KMS-11 (cell line): ENCODE measurements around the gene RAB11A.

ENCODE experiments used
- H2AFZ ChIP-seq: fragments of 200-600 bp; sonication (generic); 2 replicates; pipeline ENCODE4 v1.6.1; 2016; ENCODE audit warnings: antibody characterized with exemption, mixed run types, low read depth
- H3K27ac ChIP-seq: fragments of 200-600 bp; sonication (generic); 2 replicates; pipeline ENCODE4 v1.6.1; 2016; ENCODE audit warnings: mild to moderate bottlenecking, mixed run types
- H3K27me3 ChIP-seq: fragments of 200-600 bp; sonication (generic); 2 replicates; pipeline ENCODE4 v1.6.1; 2017; ENCODE audit warnings: mild to moderate bottlenecking, low read depth, mixed run types, moderate library complexity; ENCODE audit not compliant: insufficient read depth
- H3K36me3 ChIP-seq: fragments of 200-600 bp; sonication (generic); 2 replicates; pipeline ENCODE4 v1.6.1; 2017; ENCODE audit warnings: mild to moderate bottlenecking, mixed run types; ENCODE audit not compliant: insufficient read depth
- H3K4me1 ChIP-seq: fragments of 200-600 bp; sonication (generic); 2 replicates; pipeline ENCODE4 v1.6.1; 2016; ENCODE audit warnings: mild to moderate bottlenecking, low read depth, mixed run types; ENCODE audit not compliant: poor library complexity, severe bottlenecking
- H3K4me2 ChIP-seq: fragments of 200-600 bp; sonication (generic); 2 replicates; pipeline ENCODE4 v1.7.0; 2016; ENCODE audit warnings: mild to moderate bottlenecking, mixed run types
- H3K4me3 ChIP-seq: fragments of 200-600 bp; sonication (generic); IDR thresholded peaks from 2 replicates; pipeline ENCODE4 v1.6.1; 2017; ENCODE audit warnings: low read depth, low read length, mixed read lengths; ENCODE audit not compliant: insufficient read depth
- H3K79me2 ChIP-seq: fragments of 200-600 bp; sonication (generic); 2 replicates; pipeline ENCODE4 v1.6.1; 2016; ENCODE audit warnings: low read depth, mixed run types; ENCODE audit not compliant: insufficient read depth
- H3K9ac ChIP-seq: fragments of 200-600 bp; sonication (generic); 2 replicates; pipeline ENCODE4 v1.6.1; 2016; ENCODE audit warnings: mild to moderate bottlenecking, mixed run types
- H4K20me1 ChIP-seq: fragments of 200-600 bp; sonication (generic); 2 replicates; pipeline ENCODE4 v1.6.1; 2016; ENCODE audit warnings: mild to moderate bottlenecking, mixed run types; ENCODE audit not compliant: insufficient read depth
- CTCF ChIP-seq: fragments of 200-600 bp; sonication (generic); conservative IDR thresholded peaks from 2 replicates; pipeline ENCODE4 v1.6.1; 2017; ENCODE audit warnings: low read depth, mild to moderate bottlenecking, antibody characterized with exemption, low read length, moderate library complexity, mixed read lengths

The RAB11A gene

GRCh38 chr15:65851981-65852380 lies 17.3 kb upstream of the RAB11A start:
- no peak overlapping the region for H3K4me3 ChIP-seq
- no peak overlapping the region for H2AFZ ChIP-seq
- no peaks in the 10 kb centered on the region for H3K4me1 ChIP-seq
- TF ChIP-seq CTCF: no peak
- no peaks in the 10 kb centered on the region for H3K27me3 ChIP-seq
- no peak overlapping the region for H3K27ac ChIP-seq
- H3K79me2 ChIP-seq: no peaks in the 10 kb centered on the region
- no peaks in the 10 kb centered on the region for H3K36me3 ChIP-seq
- no peaks in the 10 kb centered on the region for H4K20me1 ChIP-seq
- no peak overlapping the region for H3K9ac ChIP-seq
- no peak overlapping the region for H3K4me2 ChIP-seq

- Histone ChIP-seq H3K27me3 (no peaks in the 10 kb centered on the region), H3K36me3 (no peaks in the 10 kb centered on the region), H3K79me2 (no peaks in the 10 kb centered on the region), H3K27ac (no peak overlapping the region), H4K20me1 (no peaks in the 10 kb centered on the region), H3K9ac (no peak overlapping the region), H3K4me3 (no peak overlapping the region), H3K4me1 (no peaks in the 10 kb centered on the region), H3K4me2 (no peak overlapping the region), H2AFZ (no peak overlapping the region)
- TF ChIP-seq CTCF: peak; percentile 88
Observed at GRCh38 chr15:65856821-65857455, 12.4 kb upstream of the RAB11A start.

- H3K36me3 ChIP-seq: no peaks in the 10 kb centered on the region
- no peak overlapping the region for H3K4me2 ChIP-seq
- no peaks in the 10 kb centered on the region for H3K79me2 ChIP-seq
- H4K20me1 ChIP-seq: no peaks in the 10 kb centered on the region
- H2AFZ ChIP-seq: no peak overlapping the region
- H3K9ac ChIP-seq: no peak overlapping the region
- H3K27ac ChIP-seq: no peak overlapping the region
- H3K27me3 ChIP-seq: no peaks in the 10 kb centered on the region
- H3K4me1 ChIP-seq: no peaks in the 10 kb centered on the region
- no peak overlapping the region for H3K4me3 ChIP-seq
- no peak for TF ChIP-seq CTCF
Observed at GRCh38 chr15:65857718-65858402, 11.4 kb upstream of the RAB11A start.

- TF ChIP-seq CTCF: peak; percentile 77
- H3K36me3 ChIP-seq: no peaks in the 10 kb centered on the region
- peak overlapping the region; percentile 13; the same call in 1 of the 2 replicates for H3K4me2 ChIP-seq
- H3K79me2 ChIP-seq: no peaks in the 10 kb centered on the region
- H3K4me1 ChIP-seq: no peaks in the 10 kb centered on the region
- H3K27me3 ChIP-seq: no peaks in the 10 kb centered on the region
- H3K4me3 ChIP-seq: no peak overlapping the region
- H2AFZ ChIP-seq: peak overlapping the region; percentile 27; the same call in 1 of the 2 replicates
- H3K27ac ChIP-seq: no peak overlapping the region
- H3K9ac ChIP-seq: no peak overlapping the region
- no peaks in the 10 kb centered on the region for H4K20me1 ChIP-seq
Observed at GRCh38 chr15:65862682-65863081, 6.6 kb upstream of the RAB11A start.
